Hematopoietic multipotent progenitor cell (in vitro differentiated cells): ENCODE data around the gene FBXO48. TPM values are rescaled to one million over a fixed set of nuclear protein-coding genes. Genes with fewer than 3 reads are reported as not detected.
A peak's percentile ranks its signal among the peaks of the same experiment; 100 is the strongest.

Source experiments
- DNase-seq, 3 donors: peaks; one replicate each; pipeline ENCODE4 v3.0.0-alpha.2; 2011 to 2015; ENCODE audit warnings: low read depth in 2 of 3, low spot score in 2 of 3
- total RNA-seq: library from RNA; depleted of rRNA; stranded (reverse); fragments of >200 nt; gene quantifications from one replicate; pipeline ENCODE4 v1.2.3, GENCODE V29; 2012

FBXO48 gene
- total RNA-seq, 1 donor = 0.27 TPM

DNA sequence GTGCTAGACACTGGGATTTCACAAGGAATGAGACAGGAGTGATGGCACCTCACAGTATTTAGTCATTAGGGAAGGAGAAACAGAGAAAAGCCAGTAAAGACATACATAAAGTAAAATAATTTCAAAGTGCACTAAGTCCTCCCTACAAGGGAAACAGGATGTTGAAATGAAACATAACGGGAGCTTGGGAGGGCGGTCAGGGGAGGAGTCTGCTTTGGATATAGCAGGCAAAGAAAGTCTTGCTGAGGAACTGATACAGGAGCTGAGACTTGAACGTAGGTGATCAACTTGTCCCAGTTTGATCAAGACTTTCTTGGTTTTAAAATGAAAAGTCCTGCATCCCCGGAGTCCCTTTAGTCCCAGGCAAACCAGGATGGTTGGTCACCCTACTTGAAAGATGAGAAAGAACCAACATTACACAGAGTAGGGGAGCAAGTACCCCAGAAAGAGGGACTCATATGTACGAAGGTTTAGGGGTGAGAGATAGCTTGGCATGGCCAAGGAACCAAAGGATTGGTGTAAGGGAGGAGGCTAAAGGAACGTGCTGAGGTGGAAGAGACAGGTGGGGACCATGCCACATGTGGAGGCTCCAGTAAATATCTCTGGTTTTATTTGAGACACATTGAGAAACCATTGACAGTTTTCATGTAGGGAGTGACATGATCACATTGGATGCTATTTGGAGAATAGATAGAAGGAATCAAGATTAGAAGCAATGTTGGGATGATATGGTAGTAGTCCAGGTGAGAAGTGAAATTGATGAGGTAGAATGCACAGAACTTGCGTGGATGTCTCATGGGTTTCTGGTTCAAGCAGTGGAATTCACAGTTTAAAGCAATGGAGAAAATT, 28.4 kb downstream of the FBXO48 start:
- DNase-seq = no peak

DNA sequence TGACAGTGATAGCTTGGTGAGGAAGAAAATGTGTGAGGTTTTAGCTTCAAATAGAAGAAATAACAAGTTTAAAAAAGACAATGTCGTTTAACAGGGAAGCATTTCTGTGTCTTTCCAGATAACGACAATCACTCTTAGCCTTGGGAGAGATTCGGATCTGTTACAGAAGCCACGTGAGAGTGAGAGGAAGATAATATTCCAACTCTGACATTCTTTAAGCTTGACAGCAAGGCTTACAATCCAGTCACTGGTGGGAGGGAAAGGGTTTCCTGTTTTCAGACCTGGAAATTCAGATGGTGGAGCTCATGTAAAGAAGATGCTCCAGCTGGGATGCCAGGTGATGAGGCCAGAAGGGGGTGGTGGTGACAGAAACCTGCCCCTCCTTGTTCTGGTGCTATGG, 30.8 kb downstream of the FBXO48 start:
- no peak for DNase-seq

DNA sequence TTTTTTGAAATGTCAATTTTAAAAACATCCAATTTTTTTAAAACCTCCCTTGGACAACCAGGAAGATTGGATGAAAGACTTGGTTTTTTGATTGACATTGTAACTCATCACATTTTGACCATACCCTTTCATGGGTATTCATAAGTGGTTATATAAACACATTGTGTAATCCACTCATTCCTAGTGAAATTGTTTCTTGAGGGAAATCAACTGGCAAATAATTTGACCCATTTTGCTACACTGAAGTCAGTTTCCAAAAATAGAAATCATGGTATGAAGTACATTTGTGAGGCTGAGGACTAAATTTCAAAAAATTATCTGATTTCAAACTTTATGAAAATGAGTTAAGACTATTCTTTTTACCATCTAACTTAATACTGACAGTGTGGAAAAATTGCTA, 31.5 kb downstream of the FBXO48 start:
- DNase-seq = no peak

- DNase-seq = no peak
These were observed 32.1 kb downstream of the FBXO48 start for GRCh38 chr2:68434981-68435380.

- DNase-seq = no peak
These were observed 34.1 kb downstream of the FBXO48 start for GRCh38 chr2:68432696-68433658.

DNA sequence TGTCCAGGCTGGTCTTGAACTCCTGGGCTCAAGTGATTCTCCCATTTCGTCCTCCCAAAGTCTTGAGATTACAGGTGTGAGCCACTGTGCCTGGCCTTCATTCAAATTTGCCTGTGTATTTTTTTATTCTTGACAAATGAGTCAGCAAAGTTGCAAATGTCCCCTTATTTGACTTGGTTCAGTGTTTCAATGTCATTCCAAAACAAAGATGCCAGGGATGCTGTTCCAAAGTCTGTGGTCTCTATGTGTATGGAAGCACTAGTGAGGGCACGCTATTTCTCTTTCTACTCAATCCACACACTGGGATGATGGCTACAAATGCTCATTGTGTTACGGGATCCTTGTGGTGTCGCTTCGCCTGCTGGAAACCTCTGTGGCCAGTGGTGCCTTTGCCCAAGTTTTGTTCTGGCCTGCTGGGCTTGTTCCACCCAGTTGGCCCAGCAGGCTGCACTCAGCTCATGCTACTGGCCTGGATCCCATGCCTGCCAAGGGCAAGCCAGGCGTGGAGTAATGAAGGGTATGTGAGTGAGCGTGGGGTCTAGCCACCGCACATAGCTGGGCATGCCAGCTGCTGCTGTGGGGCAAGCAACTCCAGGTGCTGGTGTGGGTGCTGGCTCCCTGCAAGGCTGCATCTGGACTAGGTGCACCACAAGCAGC, 35.6 kb downstream of the FBXO48 start:
- DNase-seq = no peak

DNA sequence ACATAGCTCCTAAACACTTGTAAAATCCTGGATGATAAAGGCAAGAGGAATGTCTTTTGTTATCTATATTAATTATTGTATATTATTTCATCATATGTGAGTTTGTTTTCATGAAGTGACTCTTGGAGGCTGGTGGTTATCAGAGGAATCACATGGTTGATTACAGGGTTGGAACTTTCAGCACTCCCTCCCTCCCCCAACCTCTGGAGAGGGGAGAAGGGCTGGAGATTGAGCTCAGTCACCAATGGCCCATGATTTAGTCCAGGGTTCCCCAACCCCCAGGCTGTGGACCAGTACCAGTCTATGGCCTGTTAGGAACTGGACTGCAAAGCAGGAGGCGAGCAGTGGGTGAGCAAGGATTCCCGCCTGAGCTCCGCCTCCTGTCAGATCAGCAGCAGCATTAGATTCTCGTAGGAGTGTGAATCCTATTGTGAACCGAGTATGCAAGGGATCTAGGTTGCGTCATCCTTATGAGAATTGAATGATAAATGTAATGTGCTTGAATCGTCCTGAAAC, 37.7 kb downstream of the FBXO48 start:
- DNase-seq = no peak

DNA sequence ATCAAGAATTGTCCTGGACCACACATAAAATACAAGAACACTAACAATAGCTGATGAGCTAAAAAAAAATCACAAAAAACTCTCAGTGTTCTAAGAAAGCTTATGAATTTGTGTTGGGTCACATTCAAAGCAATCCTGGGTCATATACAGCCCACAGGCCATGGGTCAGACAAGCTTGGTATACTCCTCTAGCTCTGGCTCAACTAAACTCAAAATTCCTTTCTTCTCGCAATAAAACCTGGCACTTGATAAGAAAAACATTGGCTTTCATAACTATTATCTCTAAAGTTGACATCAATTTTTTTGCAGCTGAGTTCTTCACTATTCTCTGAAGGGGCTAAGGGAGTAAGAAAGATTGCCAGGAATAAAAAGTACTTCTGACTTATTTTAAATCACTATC, 38.3 kb downstream of the FBXO48 start:
- DNase-seq = no peak

DNA sequence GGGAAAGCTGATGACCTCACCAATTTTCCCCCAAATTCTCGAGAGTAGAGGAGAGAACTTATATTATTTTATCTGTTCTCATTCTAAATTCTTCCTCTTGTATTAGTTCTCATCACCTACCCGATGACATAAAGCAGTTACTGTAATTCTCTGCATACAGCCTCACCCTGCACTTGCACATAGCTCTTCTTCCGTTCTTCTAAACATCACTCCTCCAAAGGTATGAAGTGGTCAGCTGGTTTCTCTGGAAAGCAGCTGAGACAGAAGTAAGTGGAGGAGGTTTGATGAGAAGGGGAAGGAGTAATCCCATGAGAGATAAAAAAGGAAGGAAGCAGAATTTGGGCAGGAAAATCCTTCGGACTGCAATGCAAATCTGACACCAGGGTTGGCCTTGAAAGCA, 39.0 kb downstream of the FBXO48 start:
- DNase-seq = no peak

GRCh38 chr2:68426848-68427579, 40.1 kb downstream of the FBXO48 start:
- no peak for DNase-seq

- DNase-seq = no peak
These were observed 40.6 kb downstream of the FBXO48 start for GRCh38 chr2:68426446-68426845.

DNA sequence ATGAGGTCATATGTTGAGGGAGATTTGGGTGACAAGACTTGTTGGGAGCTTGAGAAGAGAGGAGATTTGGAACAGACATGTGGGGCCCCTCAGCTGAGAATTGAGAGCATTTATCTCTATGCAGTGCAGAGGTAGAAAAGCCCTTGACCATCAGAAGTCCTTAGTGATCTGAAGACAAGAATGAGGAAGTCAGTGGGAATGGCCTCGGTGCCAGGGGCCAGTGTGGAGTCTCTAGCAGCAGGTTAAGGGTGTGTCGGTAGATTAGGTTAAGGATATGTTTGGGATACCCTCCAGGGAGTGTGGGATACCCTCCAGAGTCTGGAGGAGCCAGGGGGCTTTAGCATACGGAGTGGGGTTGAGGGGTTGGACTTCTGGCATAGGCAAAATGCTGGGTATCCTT, 41.6 kb downstream of the FBXO48 start:
- DNase-seq = no peak

DNA sequence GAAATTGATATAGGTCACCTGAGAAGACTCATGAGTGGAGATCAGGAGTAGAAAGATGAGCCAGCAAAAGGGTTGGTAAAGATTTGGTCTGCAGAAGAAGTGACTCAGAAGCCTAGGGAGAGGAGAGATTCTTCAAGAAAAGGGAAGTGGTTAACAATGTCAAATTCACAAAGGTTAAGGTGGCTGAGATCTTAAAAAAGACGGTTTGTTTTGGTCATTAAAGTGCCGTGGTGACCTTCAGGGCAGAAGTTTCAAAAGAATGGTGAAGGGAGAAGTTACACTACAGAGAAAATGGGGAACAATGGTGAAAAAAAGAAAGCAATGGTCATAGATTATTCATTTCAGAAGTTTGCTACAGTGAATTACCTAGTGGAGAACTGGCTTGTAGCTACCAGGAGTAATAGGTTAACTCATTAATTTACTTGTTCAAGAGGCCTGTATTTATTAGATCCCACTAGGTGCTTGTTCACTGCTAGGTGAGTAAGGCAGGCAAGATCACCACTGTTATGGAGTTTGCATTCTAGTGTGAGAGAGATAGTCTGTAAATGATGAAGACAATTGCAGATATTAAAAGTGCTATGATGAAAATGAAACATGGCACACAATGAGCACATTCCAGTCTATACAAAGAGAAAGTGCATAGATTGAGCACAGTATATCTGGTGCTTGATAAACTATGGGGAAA, 43.0 kb downstream of the FBXO48 start:
- peak in 2 of 3 donors; percentile 63 to 85 for DNase-seq

- no peak for DNase-seq
These were observed 46.7 kb downstream of the FBXO48 start for GRCh38 chr2:68420254-68420910.

- no peak for DNase-seq
These were observed 48.2 kb downstream of the FBXO48 start for GRCh38 chr2:68418855-68419254.

GRCh38 chr2:68418419-68418818, 48.7 kb downstream of the FBXO48 start:
- no peak for DNase-seq

GRCh38 chr2:68417926-68418325, 49.2 kb downstream of the FBXO48 start:
- peak in 1 of 3 donors; percentile 25 for DNase-seq

GRCh38 chr2:68416081-68416675, 50.9 kb downstream of the FBXO48 start:
- no peak for DNase-seq

GRCh38 chr2:68415521-68415920, 51.6 kb downstream of the FBXO48 start:
- DNase-seq = no peak
